Stimulated activated CD8-positive, alpha-beta memory T cell treated with anti-CD3 and anti-CD28 coated beads, Interleukin-15, amount 100 ng/mL, for 48 hours (primary cell): ENCODE data around the gene CALR3.
A peak's percentile ranks its signal among the peaks of the same experiment; 100 is the strongest.
"Not testable (repeated sequence)": the region's sequence is repeated elsewhere in the genome, so short reads cannot be mapped to it uniquely, and the experiment has no call there.

Source experiments
- DNase-seq, 2 donors: peaks; one replicate each; pipeline ENCODE4 v3.0.0-alpha.2; 2020; ENCODE audit warnings: low read depth in 2 of 2

The CALR3 gene

GRCh38 chr19:16495982-16496612 is at the start of gene CALR3, which contains the start of gene C19orf44:
Gene CALR3, minus strand, starts transcription at chr19:16496167. Its CDS starts 38 bp downstream, at chr19:16496129.
Gene C19orf44, plus strand, starts transcription at chr19:16496394. Its CDS starts 4,399 bp downstream, at chr19:16500793.
- peak; percentile 96 to 98 for DNase-seq

GRCh38 chr19:16544473-16545231 is 48.7 kb upstream of the CALR3 start:
- DNase-seq, result no peak

DNA sequence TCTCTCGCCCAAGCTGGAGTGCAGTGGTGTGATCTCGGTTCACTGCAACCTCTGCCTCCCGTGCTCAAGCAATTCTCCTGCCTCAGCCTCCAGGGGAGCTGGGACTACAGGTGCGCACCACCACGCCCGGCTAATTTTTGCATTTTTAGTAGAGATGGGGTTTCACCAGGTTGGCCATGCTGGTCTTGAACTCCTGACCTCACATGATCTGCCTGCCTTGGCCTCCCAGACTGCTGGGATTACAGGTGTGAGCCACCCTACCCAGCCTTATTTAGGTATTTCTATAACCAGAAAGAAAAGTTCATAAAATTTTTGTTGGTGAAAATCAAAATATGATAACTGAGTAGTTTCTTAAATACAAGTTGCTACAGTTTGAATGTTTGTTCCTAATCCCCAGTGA is 47.8 kb upstream of the CALR3 start:
- not testable (repeated sequence) for DNase-seq

- no peak for DNase-seq
Measured at GRCh38 chr19:16542910-16543472, 47.0 kb upstream of the CALR3 start.

- peak; percentile 91 to 92 for DNase-seq
Measured at GRCh38 chr19:16542045-16542909, 46.3 kb upstream of the CALR3 start, which contains the start of gene CHERP. Gene CHERP, minus strand, starts transcription at chr19:16542437. Its CDS starts 59 bp downstream, at chr19:16542378.

DNA sequence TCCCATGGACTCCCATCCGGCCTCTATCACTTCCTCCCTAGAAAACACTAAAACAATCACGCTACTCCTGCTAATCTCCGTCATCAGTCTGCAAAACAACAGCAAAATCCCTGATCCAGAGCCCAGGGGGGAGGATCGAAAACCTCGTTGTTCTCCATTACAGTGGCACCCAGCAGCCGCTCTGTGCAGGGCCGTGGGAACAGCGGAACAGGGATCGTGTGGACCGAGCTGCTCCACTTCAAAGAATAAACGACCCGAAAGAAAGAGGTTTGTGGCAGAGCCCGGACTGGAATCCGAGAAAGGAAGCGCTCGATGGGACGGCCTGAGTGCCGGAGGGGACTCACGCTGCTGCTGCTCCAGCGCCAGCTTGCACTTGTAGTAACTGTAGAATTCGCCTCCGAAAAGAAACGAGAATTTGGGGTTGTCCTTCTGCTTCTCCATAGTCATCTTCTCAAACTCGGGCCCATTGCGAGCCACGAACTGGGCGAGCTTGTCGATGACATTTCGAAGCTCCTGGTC is 45.6 kb upstream of the CALR3 start:
- DNase-seq, result no peak

GRCh38 chr19:16540948-16541347 is 45.0 kb upstream of the CALR3 start:
- no peak for DNase-seq

- DNase-seq, result no peak
Measured at GRCh38 chr19:16537111-16537510, 41.1 kb upstream of the CALR3 start.

- DNase-seq, result no peak
Measured at GRCh38 chr19:16536130-16536529, 40.2 kb upstream of the CALR3 start.

DNA sequence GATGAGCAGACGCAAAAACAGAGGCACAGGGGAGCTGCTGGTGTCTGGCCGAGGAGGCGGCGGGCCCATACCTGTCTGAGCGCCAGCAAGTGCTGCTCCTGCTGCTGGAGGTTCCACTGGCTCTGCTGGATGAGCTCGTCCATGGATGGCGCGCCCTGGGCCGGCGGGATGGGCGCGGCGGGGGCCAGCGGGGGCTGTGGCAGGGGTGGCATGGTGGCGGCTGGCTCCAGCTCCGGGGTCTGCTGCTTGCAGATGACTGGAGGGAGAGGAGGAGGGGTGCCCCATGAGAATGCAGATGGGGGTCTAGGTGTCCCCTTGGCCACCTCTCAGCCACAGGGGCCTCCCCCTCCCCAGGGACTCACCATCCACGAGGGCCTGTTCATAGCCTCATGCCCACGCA is 39.4 kb upstream of the CALR3 start:
- no peak for DNase-seq

GRCh38 chr19:16532440-16533234 is 36.7 kb upstream of the CALR3 start:
- no peak for DNase-seq

GRCh38 chr19:16531380-16531669 is 35.4 kb upstream of the CALR3 start:
- DNase-seq, result no peak

DNA sequence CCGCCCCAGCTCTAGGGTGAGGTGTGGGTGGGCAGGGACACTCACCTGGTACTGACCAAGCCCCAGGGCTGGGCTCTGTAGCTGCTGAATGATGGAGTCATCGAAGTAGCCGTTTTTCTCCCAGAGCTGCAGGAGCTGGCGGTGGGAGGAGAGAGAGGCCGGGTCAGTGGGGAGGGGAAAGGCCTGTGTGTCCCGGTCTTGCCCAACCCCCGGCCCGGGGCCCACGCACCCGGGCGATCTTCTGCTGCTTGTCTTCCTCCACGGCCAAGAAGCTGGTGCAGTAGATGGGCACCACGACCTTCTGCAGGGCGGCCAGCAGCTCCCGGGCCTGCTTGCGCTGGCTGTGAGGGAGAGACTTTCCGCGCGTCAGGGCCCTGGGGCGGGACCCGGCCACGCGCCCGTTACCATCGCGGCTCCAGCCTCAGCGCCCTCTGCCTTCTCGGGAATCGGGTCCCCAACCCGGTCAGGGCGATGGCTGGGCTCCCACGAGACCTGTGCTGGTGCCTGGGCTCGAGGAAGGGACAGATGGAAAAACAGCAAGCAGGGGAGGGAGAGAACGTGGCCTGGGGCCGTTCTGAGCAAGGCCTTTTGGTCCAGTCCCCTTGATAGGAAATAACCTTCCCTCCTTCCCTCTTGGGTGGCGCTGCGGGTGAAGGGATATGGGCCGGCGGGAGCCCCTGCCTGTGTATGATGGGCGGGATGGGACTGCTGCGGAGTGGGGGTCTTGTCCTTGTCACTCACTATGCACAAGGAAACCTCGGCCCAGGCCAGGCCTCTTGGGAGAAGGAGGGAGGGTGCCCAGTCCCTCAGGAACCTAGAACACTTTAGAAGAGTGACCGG is 34.8 kb upstream of the CALR3 start:
- no peak for DNase-seq

DNA sequence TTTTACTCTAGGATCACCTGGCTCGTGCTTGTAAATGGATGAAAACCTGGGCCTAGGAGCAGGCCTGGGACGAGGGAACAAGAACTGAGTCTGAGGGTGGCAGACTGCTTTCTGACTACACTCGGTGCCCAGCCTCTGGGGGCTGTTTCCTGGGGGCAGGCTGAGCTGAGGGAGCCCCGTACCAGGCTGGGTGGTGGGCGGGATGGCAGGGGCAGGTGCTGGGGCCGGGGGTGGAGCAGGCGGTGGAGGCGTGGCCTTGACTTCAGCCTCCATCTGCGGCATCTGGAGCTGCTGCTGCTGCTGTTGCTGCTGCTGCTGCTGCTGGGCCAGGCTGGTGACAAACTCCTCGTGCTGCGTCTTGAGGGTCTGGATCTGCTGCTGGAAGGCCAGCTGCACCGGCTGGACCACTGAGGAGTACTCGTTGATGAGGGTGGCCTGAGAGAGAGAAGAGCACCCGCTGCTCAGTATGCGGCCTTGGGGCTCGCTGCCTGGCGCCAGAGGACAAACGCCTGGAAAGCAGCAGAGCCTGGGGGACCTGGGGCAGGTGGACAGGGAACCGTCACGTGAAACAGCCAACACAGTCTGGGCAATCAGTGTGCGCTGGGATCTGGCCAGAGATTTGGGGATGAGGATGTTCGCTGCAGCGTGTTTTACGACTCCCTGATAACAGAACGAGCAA is 33.6 kb upstream of the CALR3 start:
- no peak for DNase-seq

DNA sequence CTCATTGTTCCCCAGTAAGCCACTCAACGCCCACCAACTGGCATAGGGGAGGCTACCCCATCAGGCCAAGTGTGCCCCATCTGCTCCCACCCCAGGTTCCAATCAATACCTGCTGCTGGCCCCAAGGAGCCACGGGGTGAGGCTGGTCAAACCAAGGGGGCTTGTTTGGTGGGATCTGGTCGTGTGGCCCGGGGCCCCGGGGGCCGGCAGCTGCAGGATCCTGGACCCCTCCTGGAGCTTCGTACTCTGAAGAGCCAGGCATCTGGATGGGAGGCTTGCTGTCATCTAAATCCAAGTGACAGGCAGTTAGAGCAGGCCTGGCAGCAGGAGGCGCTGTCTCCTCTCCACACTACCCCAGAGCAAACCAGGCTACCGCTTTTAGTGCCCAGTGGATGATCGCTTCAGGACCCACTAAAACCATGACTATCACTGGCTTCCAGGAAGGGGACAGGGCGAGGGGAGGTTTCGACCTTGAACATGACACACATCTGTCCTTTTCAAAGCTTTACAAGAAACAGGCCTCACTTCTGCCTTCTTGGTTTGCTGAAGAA is 32.1 kb upstream of the CALR3 start:
- peak in 1 of 2 donors; percentile 18 for DNase-seq

DNA sequence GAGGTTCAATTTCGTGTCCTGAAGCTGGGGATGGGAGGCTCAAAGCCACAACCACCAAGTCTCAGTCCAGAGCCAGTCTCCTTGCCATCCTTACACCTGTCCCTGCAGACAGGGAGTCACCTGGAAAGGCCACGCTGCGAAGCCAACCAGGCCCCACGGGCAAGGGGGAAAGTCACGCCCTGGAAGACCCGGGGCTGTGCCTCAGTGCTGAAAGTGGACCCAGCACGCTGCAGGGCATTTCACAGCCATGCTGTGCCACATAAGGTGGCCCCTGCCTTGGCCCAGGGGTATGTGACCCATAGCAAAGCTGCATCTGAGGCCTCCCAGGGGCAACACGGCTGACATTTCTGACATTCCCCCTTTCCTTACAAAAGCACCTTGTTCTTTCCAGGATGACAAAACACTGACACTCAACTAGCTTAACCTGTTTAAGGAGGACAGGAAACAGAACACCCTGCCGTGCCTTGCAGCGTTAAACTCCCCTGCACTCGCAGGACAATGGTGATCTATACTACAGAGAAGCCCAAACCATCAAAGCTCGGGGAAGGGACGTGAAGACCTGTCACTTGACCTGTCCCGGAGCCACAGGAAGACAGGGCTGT is 31.5 kb upstream of the CALR3 start:
- no peak for DNase-seq

DNA sequence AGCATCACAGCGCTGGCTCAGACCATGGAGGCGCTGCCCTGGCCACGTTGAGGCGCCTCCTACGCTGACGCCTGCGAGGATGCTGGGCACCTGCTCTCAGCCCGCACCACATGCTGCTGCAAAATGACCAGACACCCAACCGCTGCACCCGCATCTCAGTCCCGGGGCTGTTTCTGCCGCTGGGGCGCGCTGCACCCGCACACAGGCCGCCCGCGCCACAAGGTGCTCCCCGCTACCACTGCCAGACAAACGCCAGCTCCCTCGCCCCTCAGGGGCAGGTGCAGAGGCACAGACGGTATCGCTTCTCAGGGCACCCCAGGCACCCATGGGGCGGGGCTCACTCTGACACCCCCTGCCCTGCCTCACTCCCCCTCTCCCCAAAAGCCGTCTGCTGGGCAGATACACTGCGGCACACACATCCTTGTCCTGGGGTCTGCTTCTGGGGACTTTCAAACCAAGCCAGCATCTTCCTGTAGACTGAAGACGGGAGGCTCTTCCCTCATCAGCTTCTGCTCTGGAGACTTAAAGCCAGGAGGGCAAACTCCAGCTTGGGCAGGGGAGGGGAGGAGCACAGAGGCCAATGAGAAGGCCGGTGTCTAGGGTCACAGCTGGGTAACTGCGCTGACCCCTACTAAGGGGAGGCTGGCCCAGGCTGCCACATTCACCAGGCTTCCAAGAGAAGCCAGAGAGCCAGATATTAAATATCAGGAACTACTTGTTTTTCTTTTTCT is 29.9 kb upstream of the CALR3 start:
- DNase-seq, result no peak
